Fibroblast of lung (primary cell): ENCODE results near the gene GADD45G.

Experiments used
- CTCF ChIP-seq, 2 donors: IDR thresholded peaks in 1 of 2; conservative IDR thresholded peaks in 1 of 2; 1 replicate in 1 of 2; 2 replicates in 1 of 2; pipeline ENCODE4 v1.5.1; 2011 to 2012; ENCODE audit warnings: low read length in 2 of 2, control low read depth in 1 of 2, inconsistent platforms in 1 of 2, low read depth in 1 of 2, mild to moderate bottlenecking in 1 of 2
- EZH2 ChIP-seq: IDR thresholded peaks from 2 replicates; pipeline ENCODE4 v1.5.1; 2012; ENCODE audit warnings: low read length, control low read depth, mild to moderate bottlenecking; ENCODE audit errors: missing control alignments

GRCh38 chr9:89590415-89590814 is 14.4 kb upstream of the GADD45G start:
- TF ChIP-seq EZH2: no peak
- TF ChIP-seq CTCF (conservative IDR thresholded peaks at IDR 0.05 in 1 of 2, IDR thresholded peaks at IDR 0.05 in 1 of 2; ENCODE audit: low read depth in 1 of 2, low read length in 2 of 2): no peak
